HG03045 (cell line): ENCODE measurements around the gene TEX53.

ENCODE experiments used
- ATAC-seq: cut with Tn5 transposase; IDR thresholded peaks from one replicate; pipeline ENCODE4 v1.9.1; 2021; ENCODE audit warnings: mild to moderate bottlenecking, moderate library complexity; ENCODE audit not compliant: unreplicated experiment

The TEX53 gene

DNA sequence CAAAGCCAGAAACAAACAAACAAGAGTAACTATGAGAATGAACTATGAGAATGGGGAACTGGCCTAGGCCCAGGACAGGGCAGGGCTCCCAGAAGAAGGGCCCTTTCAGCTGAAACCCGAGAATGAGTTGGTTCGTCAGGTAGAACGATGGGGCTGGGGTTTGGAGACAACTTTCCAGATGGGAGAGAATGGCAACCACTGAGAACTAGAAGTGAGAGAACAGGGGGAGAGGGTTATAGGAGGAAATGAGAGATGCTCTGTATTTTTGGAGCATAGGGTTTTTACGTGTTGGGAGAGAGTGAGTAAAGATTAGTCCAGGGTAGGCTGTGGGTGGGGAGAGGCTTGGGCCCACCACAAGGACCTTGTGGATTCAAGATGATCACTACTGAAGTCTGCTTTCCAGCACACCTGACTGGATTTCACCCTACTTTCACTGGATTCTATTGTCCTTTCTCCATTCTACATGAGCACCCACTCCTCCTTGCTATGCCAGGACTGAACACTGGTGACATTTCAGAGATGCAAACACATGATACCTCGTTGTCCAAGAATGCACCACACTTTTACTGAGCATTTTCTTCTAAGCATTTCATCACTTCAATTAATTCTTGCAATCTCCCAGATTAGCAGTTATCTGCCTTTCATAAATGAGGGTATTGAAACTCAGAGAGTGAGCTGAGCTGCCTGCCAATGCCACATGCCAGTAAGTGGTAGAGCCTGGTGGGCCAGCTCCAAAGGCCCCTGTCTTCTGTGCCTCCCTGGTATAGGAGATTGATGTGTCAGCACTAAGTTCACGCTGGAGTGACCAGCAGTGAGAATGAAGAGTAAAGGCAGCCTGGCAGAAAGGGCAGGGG is 49.7 kb downstream of the TEX53 start:
- ATAC-seq: peak; percentile 43

- no peak for ATAC-seq
These were observed 50.9 kb downstream of the TEX53 start for GRCh38 chr9:114606597-114607207.
